GM19240 (cell line): ENCODE measurements around the gene DCTN2.
"Not testable (repeated sequence)": the region's sequence is repeated elsewhere in the genome, so short reads cannot be mapped to it uniquely, and the experiment has no call there.

Experiments used
- DNase-seq: peaks from one replicate; pipeline ENCODE4 v3.0.0; 2011; ENCODE audit warnings: low spot score; ENCODE audit not compliant: insufficient read length

Gene DCTN2

DNA sequence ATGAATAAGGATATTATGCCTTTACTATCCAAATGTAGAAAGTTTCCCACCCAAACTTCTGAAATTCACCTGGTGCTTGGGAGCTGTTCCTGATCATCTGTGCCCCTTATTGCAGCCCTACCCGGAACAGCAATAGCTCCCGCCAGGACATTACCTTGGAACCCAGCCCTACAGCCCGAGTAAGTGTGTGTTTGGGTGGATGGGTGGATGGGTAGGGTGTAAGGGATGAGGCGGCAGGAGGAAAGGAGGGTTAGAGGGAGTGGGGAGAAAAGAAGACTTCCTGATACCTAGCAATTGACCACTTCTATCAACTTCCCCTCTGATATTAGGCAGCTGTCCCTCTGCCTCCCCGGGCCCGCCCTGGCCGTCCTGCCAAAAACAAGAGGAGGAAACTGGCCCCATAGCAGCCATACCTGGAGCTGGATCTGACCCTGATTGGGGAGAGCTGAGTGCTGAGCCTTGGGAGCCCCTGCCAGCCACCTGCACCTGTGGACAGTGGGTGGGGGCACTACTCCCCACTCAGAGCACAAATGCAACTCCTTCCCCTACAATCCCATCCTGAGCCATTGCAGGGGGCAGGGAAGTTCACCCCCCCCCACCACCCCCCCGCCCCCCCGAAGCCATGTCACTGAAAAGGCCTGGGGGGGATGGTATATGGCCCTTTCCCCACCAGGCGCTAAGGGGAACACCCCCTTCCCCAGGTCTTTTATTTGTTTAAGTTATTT, 18.0 kb downstream of the DCTN2 start:
- DNase-seq = no peak

DNA sequence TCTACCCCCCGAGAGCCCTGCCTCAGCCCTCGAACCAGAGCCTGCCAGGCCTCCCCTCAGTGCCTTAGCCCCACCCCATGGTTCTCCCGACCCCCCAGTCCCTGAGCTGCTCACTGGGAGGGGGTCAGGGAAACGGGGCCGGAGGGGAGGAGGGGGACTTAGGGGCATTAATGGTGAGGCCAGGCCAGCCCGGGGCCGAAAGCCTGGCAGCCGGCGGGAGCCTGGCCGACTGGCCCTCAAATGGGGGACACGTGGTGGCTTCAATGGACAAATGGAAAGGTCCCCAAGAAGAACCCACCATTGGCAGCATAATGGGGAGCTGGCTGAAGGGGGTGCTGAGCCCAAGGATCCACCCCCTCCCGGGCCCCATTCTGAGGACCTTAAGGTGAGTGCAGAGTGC, 18.8 kb downstream of the DCTN2 start:
- DNase-seq = no peak

DNA sequence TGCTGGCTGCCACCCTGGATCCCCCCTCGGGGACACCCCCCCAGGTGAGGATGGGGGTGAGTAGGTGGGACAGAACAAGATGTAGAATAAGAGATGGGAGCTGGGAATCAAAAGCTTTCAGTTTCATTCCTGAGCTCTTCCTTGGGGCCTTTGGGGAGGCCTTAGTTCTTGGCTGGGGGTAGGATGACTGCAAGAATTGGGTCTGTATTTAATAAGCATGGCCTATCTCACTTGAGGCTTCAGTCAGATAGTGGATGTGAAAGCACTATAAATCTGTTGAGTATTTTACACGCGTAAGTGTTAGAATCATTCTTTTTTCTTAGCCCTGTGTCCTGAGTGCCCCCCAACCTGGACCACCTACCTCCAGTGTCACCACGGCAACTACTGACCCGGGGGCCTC, 19.8 kb downstream of the DCTN2 start:
- DNase-seq = no peak

DNA sequence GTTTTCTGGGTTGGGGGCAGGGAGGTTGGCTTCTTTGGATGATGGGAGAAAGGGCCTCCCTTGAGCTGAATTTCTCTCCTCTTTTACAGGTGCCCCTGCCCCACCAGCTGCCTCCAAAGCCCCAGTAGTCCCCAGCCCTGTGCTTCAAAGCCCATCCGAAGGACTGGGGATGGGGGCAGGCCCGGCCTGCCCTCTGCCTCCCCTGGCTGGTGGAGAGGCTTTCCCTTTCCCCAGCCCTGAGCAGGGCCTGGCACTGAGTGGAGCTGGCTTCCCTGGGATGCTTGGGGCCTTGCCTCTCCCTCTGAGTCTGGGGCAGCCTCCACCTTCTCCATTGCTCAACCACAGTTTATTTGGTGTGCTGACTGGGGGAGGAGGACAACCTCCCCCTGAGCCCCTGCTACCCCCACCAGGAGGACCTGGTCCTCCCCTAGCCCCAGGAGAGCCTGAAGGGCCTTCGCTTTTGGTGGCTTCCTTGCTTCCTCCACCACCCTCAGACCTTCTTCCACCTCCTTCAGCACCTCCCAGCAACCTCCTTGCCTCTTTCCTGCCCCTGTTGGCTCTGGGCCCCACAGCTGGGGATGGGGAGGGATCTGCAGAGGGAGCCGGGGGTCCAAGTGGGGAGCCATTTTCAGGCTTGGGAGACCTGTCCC, 20.4 kb downstream of the DCTN2 start:
- no peak for DNase-seq

GRCh38 chr12:57525615-57526383, 21.2 kb downstream of the DCTN2 start:
- no peak for DNase-seq

GRCh38 chr12:57524814-57525614, 22.0 kb downstream of the DCTN2 start:
- no peak for DNase-seq

DNA sequence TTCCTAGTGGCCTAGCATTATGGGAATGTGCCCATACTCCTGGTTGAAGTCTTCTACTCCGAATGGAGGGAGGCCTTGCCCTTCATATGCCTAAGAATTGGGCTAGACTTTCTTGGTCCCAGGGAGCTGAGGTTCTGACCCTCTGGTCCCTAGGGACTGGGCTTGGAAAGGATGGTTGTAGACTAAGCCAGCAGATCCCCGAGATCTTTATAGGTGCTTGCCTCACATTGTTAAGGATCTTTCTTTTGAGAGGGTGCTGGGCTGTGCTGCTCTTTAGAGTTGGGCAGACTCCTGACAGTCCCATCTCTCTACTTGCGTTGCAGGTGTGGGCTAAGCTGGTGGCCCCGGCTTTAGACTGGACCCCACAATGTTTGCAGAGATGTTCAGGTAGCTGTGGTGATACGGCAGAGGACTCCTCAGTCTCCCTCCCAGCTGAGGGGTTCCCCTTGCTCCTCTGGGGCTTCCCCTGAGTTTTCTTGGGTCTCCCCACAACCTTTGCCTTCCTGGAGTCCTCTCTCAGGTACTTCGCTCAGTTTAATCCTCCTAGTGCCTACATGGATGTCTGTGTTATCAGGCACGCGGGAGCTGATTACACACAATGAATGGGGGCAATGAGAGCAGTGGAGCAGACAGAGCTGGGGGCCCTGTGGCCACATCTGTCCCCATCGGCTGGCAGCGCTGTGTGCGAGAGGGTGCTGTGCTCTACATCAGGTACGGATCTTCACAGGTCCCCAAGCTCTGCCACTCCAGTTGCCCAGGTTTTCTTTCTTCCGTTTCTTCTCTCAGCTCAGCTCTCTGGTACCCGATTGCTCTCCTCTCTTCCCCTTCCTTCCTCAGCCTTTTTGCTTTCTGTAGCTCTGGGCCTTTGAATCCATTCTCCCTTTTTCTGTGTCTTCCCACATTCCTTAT, 23.0 kb downstream of the DCTN2 start:
- no peak for DNase-seq

DNA sequence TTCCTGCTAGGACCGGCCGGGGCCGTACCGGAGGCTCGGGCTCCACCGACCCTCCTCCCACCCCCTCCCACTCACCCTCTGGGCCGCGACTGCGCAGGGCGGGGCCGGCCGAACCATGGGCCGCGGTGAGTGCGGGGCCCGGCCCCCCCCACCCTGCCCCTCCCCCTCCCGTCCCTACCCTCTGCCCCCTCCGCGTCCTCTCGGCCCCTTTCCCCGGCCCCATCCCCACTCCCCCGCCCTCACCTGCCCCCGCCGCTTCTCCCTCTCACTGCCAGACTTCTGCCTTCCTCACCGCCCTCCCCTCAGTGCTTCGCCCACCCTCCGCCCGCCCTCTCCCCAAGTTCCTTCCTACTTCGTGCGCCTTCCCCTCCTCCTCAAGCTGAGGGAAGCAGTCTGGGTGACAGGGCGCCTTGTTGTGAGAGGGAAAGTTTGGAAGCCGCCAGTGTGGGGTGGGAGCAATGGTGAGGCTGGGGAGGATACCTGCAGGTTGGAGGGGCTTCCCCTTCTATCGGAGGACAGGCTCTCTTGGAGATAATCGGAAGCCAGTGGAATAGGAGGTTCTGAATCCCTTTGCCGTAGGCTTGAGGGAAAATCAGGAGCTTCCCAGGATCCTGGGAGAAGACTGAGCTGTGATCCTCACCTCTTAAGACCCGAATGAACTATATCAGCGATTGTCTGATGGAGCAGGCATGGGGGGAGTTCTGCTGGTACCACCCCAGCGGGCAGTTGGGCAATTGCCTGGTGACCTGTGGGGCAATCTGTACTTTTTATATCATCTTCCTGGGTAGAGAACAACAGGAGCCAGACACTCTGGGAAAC, 23.9 kb downstream of the DCTN2 start:
- peak; percentile 33 for DNase-seq

DNA sequence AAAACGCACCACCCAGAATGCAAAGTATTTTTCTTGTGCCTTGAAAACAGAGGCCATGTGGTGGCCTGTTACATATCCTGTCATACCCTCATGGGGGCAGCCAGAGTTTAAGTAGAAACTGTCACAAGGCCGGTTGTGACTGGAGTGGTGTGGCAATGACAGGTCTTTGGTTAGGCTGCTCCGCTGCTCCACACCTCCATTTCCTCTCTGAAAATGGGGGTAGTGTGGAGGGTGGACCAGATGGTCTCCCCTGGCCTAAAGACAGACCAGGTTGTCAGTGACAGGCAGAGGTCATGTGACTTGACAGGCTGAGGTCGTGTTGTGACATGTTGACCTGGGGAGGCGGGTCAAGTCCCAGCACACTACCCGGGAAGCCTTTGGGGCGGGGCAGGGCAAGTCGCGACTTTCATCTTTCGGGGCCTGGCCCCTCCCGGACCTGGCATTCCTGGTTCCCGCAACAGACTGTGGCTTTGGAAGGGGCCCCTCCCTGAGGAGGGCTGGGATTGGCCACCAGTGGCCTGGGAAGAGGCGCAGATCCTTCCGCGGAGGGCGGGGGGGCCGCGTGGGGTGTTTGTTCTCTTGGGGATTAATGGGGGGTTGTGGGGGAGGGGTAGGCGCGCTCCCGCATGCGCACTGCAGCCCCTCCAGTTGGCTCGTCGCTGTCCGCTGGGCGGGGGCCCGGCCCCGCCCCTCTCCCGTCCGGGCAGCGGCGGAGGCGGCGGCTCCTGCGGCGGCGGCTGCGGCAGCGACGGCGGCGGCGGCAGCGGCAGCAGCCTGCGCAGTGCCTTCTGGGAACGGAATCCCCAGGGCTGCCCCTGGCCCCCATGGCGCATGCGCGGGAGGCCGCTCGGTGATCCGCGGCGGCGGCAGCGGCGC, 24.7 kb downstream of the DCTN2 start, which contains the start of gene MBD6:
Gene MBD6 (plus strand): TSS at position 814 of the 876 bp plus-strand sequence. CDS start 1,480 bp downstream, outside the sequence.
- peak; percentile 90 for DNase-seq

- DNase-seq = no peak
These were observed 25.4 kb downstream of the DCTN2 start for GRCh38 chr12:57521525-57522010.

DNA sequence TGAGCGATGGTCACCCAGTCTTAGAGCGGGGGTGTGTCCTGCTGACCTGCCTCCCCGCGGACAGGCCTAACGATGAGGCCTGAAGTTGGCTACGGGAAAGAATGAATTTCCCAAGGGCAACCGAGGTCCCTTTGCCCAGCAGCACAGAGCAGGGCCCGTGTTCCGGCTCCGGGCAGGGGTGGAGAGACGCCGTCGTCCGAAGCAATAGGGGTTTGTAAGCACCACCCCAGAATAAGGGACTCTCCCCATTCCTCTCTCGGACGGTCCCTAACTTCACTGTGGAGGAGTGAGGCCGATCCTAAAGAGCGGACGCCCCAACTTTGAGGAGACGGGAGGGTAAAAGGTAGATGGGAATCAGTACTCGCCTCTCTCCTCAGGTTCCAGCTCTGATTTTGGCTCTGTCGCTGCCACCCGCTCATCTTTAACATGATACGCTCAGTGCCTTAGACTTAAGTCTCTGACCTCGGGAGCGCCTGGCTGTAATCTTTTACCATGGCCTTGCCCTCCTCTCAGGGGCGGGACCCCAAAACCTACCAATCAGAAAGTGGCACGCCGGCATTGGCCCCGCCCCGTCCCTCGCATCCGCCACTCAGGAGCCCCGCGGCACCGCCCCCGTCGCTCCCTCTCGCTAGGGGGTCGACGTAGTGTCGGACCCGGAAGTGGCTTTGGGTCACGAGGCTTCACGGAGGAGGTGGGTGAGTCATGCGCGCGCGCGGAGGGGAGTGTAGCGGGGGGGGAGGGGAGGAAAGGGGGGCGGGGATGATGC, 26.8 kb downstream of the DCTN2 start, which contains the start of gene DDIT3:
Gene DDIT3 (minus strand): TSS at position 462 of the 766 bp plus-strand sequence. CDS start 3,108 bp downstream, outside the sequence.
- peak; percentile 89 for DNase-seq

- no peak for DNase-seq
These were observed 27.3 kb downstream of the DCTN2 start for GRCh38 chr12:57519796-57520052.

- DNase-seq = no peak
These were observed 27.8 kb downstream of the DCTN2 start for GRCh38 chr12:57518920-57519795.

DNA sequence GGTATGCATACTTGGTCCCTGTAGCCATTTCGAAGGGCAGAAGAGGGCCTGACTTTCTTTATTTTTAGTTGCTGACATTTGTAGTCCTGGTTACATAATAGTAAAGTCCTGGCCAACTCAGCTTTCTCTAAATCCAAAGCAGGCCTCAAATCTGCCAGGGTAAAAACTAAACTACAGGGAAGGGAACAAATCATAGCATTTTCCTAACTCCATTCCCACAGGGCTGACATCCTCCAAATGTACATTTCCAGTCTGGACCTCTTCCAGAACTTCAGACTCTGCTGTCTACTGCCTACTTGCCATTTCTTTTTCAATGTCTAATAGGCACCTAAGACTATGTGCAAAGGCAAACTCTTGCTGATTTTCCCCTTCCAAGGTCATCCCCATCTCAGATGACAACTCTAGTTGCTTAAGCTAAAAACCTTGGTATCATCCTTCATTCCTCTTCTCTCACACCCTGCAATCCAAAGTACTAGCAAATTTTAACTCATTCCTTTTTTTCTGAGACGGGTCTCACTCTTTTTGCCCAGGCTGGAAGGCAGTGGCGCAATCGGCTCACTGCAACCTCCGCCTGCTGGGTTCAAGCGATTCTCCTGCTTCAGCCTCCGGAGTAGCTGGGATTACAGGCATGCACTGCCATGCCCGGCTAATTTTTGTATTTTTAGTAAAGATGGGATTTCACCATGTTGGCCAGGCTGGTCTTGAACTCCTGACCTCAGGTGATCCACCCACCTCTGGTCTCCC, 28.6 kb downstream of the DCTN2 start:
- DNase-seq = no peak

DNA sequence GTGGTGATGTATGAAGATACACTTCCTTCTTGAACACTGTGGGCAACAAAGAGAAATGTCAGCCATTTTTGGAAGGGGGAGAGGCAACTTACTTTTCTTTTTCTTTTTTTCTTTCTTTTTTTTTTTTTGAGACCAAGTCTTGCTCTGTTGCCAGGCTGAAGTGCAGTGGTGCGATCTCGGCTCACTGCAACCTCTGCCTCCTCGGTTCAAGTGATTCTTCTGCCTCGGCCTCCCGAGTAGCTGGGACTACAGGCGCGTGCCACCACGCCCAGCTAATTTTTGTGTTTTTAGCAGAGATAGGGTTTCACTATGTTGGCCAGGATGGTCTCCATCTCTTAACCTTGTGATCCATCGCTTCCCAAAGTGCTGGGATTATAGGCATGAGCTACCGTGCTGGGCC, 29.3 kb downstream of the DCTN2 start:
- not testable (repeated sequence) for DNase-seq

DNA sequence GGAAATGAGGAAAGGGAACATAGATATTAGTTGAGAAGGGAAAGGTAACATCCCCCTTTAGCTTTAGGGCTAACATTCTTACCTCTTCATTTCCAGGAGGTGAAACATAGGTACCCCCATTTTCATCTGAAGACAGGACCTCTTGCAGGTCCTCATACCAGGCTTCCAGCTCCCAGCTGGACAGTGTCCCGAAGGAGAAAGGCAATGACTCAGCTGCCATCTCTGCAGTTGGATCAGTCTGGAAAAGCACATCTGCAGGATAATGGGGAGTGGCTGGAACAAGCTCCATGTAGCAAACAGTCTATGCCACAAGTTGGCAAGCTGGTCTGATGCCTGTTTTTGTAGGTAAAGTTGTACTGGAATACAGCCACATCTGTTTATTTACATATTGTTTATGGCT, 29.8 kb downstream of the DCTN2 start:
- DNase-seq = no peak
